Caki2 (cell line): ENCODE results near the gene ZSCAN12. TPM values are rescaled to one million over a fixed set of nuclear protein-coding genes. Genes with fewer than 3 reads are reported as not detected.

Experiments used
- DNase-seq: peaks from one replicate; pipeline ENCODE4 v3.0.0-alpha.2; 2015; ENCODE audit warnings: low read depth
- in situ Hi-C: cut with HindIII; loops from 2 replicates; pipeline ENCODE4 v1.10.0; 2016; ENCODE audit warnings: low sequenced_read_pairs, low pct_unique_long_range_greater_than_20kb, mixed read lengths
- total RNA-seq: library from RNA; depleted of rRNA; stranded (reverse); fragments of >200 nt; shearing (Covaris generic); gene quantifications from 2 replicates; pipeline ENCODE4 v1.2.3, GENCODE V29; 2014; ENCODE audit warnings: low replicate concordance; rRNA removed

Gene ZSCAN12
- total RNA-seq, 1 experiment from 2014 or later = 6.9 TPM

DNA sequence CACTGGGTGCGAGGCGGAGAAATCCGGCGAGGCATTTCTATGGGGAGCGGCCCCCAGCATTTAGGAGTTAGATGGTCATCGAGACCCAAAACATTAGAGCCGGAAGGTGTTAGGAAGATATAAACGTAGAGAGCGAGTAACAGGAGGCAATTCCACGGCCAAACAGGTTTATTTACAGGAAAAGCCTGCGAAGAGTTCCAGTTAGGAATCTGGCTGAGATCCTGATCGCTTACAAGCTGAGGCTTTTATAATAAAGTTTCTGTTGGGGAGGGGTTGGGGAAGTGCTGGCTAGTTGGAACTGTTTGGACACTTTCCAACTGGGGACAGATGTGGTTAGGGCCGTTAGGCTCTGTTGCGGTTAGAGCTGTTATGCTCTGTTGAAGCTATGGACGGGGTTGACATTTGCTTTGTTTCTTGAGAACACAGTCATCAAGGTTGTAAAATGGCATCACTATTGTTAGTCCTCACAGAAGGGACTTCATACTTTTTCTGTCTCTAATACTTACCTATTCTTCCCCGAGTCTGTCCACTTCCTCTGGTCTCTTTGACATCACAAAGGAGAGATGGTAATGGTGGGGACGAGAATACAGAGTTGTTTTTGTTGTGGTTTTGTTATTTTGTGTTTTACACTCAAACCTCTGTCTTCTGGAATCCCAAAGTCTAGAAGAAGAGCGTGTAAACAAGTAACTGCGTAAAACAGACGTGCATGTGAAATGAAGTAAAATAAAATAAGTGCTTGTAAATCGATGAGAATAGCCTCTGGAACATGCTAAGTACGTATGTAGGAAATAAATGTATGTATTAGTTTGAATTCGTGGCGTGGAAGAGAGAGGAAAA is 63.0 kb downstream of the ZSCAN12 start:
- DNase-seq = peak; percentile 31
- in situ Hi-C loops = no loop called here

DNA sequence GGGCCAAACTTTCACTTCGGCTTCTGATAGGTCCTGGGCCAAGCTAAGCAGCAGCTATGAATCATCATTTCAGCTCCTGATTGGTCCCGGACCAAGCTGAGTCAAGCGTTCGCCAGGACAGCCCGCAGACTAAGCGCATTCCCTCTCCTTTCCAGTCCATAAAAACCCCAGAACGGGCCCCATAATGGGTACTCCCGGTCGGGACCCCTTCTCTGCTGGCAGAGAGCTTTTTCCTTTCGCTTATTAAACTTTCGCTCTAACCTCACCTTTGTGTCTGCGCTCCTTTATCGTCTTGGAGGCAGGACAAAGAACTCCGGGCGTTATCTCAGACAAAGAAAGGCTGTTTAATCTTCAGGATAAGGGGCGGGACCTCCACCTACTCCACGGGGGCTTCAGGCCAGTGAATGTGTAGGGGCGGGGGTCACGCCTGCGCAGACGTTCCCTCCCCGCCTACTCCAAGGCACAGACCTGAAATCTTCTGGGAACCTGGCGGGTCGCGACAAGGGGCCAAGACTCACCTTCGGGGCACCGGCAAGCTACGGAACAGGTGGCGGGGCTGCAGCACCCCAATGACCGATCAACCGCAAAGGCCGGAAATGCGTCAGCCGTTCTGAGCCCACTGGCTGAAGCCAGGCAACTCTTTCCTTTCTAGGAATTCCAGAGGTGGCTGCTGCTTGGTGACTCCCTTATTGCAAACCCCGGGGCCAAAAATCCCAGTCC is 63.8 kb downstream of the ZSCAN12 start, which contains the start of gene ZSCAN31:
Gene ZSCAN31, minus strand, starts transcription at position 585 of the 720 bp plus-strand sequence. CDS start 6,465 bp downstream, outside the sequence.
- in situ Hi-C loops = no loop called here
- DNase-seq = peak; percentile 64

DNA sequence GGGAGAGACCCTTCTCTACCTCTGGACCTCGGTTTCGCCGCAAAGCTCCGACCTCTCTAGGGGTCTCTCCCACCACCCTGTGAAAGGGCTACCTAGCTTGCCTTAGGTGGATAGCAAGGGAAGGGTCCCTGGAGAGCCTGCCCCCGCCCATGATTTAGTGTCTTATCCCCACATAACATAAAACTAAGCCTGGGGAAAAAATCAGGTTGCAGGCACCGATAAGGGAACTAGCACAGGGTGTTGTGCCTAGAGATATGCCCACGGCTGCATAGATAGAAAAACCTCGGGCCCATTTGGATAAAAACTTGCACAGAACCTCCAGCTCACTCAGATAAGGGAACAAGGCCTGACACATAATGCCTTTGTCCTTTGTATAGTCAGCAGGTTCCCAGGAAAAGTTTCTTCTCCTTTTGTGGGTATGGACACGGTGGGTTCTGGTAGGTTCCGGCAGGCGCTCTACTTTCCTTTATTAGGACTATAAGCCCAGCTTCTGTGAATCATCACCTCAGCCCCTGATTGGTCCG is 64.4 kb downstream of the ZSCAN12 start:
- no peak for DNase-seq
- in situ Hi-C loops = no loop called here

- DNase-seq = no peak
- in situ Hi-C loops = no loop called here
Observed at GRCh38 chr6:28334286-28335039, 65.1 kb downstream of the ZSCAN12 start.

DNA sequence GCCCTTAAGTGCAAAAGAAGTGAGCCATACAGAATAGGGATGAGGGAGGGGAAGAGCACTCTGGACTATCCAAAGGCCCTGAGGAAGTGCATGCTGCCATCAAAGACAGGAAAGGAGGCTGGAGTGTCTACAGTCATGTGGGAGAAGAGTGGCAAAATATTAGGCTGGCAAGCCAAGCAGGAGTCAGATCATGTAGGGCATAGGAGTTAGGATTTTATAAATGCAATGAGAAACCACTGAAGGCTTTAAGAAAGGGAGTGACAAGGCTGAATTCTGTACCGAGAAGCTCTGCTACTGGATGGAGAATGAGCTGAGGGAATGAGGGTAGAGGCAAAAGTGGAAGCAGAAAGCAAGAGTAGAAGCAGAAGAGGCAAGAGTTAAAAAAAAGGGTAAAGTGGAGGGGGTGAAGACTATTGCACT is 65.9 kb downstream of the ZSCAN12 start:
- in situ Hi-C loops = no loop called here
- DNase-seq = no peak

DNA sequence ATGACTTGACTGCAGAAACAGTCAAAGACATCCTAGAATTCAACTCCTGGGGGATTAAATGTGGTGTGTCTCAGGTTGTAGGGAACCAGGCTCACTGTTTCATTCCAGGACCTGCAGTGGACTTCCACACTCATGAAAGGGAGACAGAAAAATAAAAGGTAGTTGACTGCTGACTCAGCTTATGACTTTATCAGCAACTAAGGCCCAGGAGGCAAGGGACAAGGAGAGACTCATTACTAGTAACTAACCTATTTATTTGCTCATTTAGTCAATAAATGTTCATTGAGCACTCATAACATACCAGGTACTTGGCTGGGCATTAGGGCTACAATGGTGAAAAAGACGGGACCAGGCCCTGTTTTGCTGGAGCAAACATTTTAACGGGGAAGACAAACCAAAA is 66.5 kb downstream of the ZSCAN12 start:
- in situ Hi-C loops = no loop called here
- DNase-seq = no peak

DNA sequence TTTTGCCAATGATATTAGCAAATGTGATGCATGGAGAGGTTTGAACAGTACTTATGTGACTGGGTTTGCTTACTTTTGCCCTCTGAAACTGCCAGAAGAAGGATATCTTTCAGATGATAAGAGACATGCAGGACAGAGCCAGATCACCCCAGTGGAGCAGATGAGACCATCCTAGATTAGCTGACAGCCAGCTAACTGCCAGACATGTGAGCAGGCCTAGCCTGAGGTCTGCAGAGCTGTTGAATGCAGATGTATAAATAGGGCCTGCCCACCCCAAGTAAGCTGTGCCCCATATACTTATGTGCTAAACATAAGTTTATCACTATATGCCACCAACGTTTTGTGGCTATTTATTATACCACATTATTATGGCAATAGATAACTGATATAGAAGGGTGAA is 69.5 kb downstream of the ZSCAN12 start:
- DNase-seq = no peak
- in situ Hi-C loops = no loop called here

Other genes starting within 250 kb of the ZSCAN12 start
- 11.3 and 17.1 TPM in 2 replicates for gene ZSCAN9, start 174.5 kb downstream of the ZSCAN12 start, total RNA-seq
- gene ZKSCAN4, start 147.5 kb downstream of the ZSCAN12 start, total RNA-seq = 6.6 and 16.9 TPM in 2 replicates
- not detected in 2 replicates for gene NKAPL, start 140.4 kb downstream of the ZSCAN12 start, total RNA-seq
- gene ZSCAN26, start 132.6 kb downstream of the ZSCAN12 start, total RNA-seq = 20.0 and 29.9 TPM in 2 replicates
- gene PGBD1, start 118.2 kb downstream of the ZSCAN12 start, total RNA-seq = 0.52 TPM in 1 of 2 replicates, not detected in the other
- gene ZSCAN31, start 63.6 kb downstream of the ZSCAN12 start, total RNA-seq = 97.8 and 235 TPM in 2 replicates
- 5.9 and 6.2 TPM in 2 replicates for gene ZKSCAN3, start 49.8 kb downstream of the ZSCAN12 start, total RNA-seq
- gene ZSCAN23, start 43.7 kb upstream of the ZSCAN12 start, total RNA-seq = 1.2 and 13.7 TPM in 2 replicates
- not detected in 2 replicates for gene GPX6, start 116.0 kb upstream of the ZSCAN12 start, total RNA-seq
- gene GPX5, start 126.1 kb upstream of the ZSCAN12 start, total RNA-seq = not detected in 2 replicates